Calu3 (cell line): Measurements from ENCODE around the gene SLC27A4. TPM values are rescaled to one million over a fixed set of nuclear protein-coding genes. Genes with fewer than 3 reads are reported as not detected.

Source experiments
- BruUV-seq: library from RNA; stranded (reverse); fragments of 400-500 nt; replicated peaks from 2 replicates; lab custom pipeline; 2021; lab: Mats Ljungman, UMichigan
- CTCF ChIA-PET: fragments of 300-600 bp; sonication (Branson Sonifier 250); formaldehyde crosslinking; loops from one replicate; lab custom pipeline; 2022; ENCODE audit warnings: antibody characterized with exemption; lab: Charles Lee
- DNase-seq: peaks from one replicate; pipeline ENCODE4 v3.0.0; 2022
- H3K27ac Mint-ChIP-seq: one replicate; pipeline ENCODE4 v1.8.0; 2022; ENCODE audit warnings: mixed read lengths; ENCODE audit not compliant: unreplicated experiment
- H3K27me3 Mint-ChIP-seq: one replicate; pipeline ENCODE4 v1.8.0; 2022; ENCODE audit warnings: mixed read lengths; ENCODE audit not compliant: unreplicated experiment
- H3K36me3 Mint-ChIP-seq: one replicate; pipeline ENCODE4 v1.8.0; 2022; ENCODE audit warnings: mild to moderate bottlenecking, moderate library complexity, mixed read lengths; ENCODE audit not compliant: insufficient read depth, unreplicated experiment
- H3K4me1 Mint-ChIP-seq: one replicate; pipeline ENCODE4 v1.8.0; 2022; ENCODE audit warnings: mild to moderate bottlenecking, low read depth, mixed read lengths; ENCODE audit not compliant: unreplicated experiment
- H3K4me3 Mint-ChIP-seq: one replicate; pipeline ENCODE4 v1.8.0; 2022; ENCODE audit warnings: mild to moderate bottlenecking, low read depth, moderate library complexity, mixed read lengths; ENCODE audit not compliant: unreplicated experiment
- H3K9me3 Mint-ChIP-seq: one replicate; pipeline ENCODE4 v1.8.0; 2022; ENCODE audit warnings: low read depth, mixed read lengths; ENCODE audit not compliant: unreplicated experiment
- CTCF ChIP-seq: fragments of 200-600 bp; IDR thresholded peaks from one replicate; pipeline ENCODE4 v1.8.0; 2022; ENCODE audit warnings: antibody characterized with exemption; ENCODE audit not compliant: unreplicated experiment
- intact Hi-C: fragments of 100-400 bp; cut with micrococcal nuclease; formaldehyde crosslinking; loops from one replicate; pipeline ENCODE4 v1.10.0; 2022; ENCODE audit not compliant: unreplicated experiment
- total RNA-seq: library from RNA; stranded (reverse); gene quantifications from 2 replicates; pipeline ENCODE4 v1.2.3, GENCODE V29; 2022

SLC27A4 gene
- total RNA-seq, 1 experiment from 2014 or later, result 13.8 TPM

DNA sequence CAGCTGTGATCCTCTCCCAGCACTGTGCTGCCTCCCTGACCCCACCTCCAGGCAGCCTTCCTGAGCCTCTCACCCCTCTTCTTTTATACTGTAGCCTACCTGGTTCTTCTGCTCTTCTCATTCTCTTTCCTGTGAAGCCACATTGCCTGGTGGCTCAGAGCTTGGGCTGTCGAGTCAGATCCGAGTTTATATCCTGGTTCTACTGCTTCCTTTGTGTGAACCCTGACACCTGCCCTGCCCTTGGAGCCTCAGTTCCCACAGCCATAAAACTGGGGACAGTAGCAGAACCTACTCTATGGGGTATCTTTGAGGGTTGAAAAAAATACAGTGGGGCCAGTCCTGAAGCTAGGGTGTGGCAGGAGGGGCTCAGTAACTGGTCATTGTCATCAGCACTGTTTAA lies 8.8 kb downstream of the SLC27A4 start:
- Mint-ChIP-seq H3K36me3 (peaks cover 21% of the 10 kb centered on the region), H3K9me3 (no peaks in the 10 kb centered on the region), H3K27ac (no peak overlapping the region), H3K4me1 (no peaks in the 10 kb centered on the region), H3K27me3 (no peaks in the 10 kb centered on the region), H3K4me3 (no peak overlapping the region)
- no TSS peak for BruUV-seq
- intact Hi-C loops, result no loop called here
- CTCF ChIA-PET, result no interaction called here
- no peak for DNase-seq
- no peak for TF ChIP-seq CTCF

DNA sequence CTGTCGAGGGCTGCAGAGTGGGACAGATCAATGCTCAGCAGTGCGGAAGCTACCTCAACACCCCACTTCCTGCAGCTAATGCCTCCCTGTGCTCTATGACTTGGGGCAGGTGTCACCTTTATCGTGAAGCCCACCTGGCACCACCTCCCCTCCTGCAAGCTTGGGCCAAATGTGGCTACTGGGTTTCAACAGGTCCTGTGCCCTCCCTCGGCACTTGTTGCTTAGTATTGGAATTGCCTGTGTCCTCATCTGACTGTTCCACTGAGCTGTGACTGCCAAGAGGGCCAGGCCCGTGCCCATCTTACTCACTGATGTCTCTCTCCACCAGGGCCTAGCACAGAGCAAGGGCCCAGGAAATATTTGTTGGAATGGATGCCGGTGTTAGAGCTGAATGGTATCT lies 9.4 kb downstream of the SLC27A4 start:
- intact Hi-C loops, result no loop called here
- DNase-seq, result no peak
- H3K36me3 Mint-ChIP-seq, result peaks cover 21% of the 10 kb centered on the region
- H3K4me3 Mint-ChIP-seq, result no peak overlapping the region
- H3K9me3 Mint-ChIP-seq, result no peaks in the 10 kb centered on the region
- CTCF ChIA-PET, result no interaction called here
- BruUV-seq, result no TSS peak
- H3K27me3 Mint-ChIP-seq, result no peaks in the 10 kb centered on the region
- no peak for TF ChIP-seq CTCF
- no peak overlapping the region for H3K27ac Mint-ChIP-seq
- H3K4me1 Mint-ChIP-seq, result no peaks in the 10 kb centered on the region

DNA sequence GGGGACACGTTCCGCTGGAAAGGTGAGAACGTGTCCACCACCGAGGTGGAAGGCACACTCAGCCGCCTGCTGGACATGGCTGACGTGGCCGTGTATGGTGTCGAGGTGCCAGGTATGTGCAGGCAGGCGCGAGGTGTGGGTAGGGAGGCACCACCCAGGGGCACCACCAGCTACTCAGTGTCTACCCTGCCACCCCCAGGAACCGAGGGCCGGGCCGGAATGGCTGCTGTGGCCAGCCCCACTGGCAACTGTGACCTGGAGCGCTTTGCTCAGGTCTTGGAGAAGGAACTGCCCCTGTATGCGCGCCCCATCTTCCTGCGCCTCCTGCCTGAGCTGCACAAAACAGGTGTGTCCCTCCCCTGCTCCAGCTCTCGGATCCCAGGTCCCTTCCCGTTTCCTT lies 15.1 kb downstream of the SLC27A4 start:
- intact Hi-C loops, result no loop called here
- Mint-ChIP-seq H3K9me3 (no peaks in the 10 kb centered on the region), H3K4me3 (no peak overlapping the region), H3K27me3 (no peaks in the 10 kb centered on the region), H3K27ac (no peak overlapping the region), H3K36me3 (peaks cover 23% of the 10 kb centered on the region), H3K4me1 (no peaks in the 10 kb centered on the region)
- CTCF ChIA-PET, result no interaction called here
- DNase-seq, result no peak
- no TSS peak for BruUV-seq
- no peak for TF ChIP-seq CTCF

DNA sequence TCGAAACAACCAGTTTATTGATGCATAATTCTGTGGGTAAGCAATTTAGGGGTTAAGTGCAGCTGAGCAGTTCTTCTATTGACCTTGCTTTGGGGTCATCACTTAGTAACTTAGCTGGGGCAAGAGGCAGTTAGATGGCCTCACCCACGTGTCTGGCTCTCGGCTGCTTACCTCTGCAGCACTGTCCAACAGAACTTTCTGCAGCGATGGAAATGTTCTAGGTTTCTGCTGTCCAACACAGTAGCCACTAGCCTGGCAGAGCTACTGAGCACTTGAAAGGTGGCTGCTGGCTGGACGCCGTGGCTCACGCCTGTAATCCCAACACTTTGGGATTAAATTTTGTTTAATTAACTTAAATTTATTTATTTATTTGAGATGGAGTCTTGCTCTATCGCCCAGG lies 17.8 kb downstream of the SLC27A4 start:
- peaks cover 8% of the 10 kb centered on the region for H3K4me1 Mint-ChIP-seq
- no peak for DNase-seq
- H3K27me3 Mint-ChIP-seq, result no peaks in the 10 kb centered on the region
- no peaks in the 10 kb centered on the region for H3K9me3 Mint-ChIP-seq
- CTCF ChIA-PET, result interaction anchor here (0.6 kb wide), 1 partner anchor 247 kb away, joined by 3 read pairs; no protein-coding TSS in a partner anchor
- no peak overlapping the region for H3K4me3 Mint-ChIP-seq
- TF ChIP-seq CTCF, result no peak
- no peak overlapping the region for H3K27ac Mint-ChIP-seq
- intact Hi-C loops, result no loop called here
- BruUV-seq, result no TSS peak
- H3K36me3 Mint-ChIP-seq, result peaks cover 23% of the 10 kb centered on the region
